SK-MEL-5 (cell line): ENCODE data around the gene TAF13. TPM values are rescaled to one million over a fixed set of nuclear protein-coding genes. Genes with fewer than 3 reads are reported as not detected.
"Not testable (repeated sequence)": the region's sequence is repeated elsewhere in the genome, so short reads cannot be mapped to it uniquely, and the experiment has no call there.

Experiments used
- DNase-seq: peaks from one replicate; pipeline ENCODE4 v3.0.0-alpha.2; 2016; ENCODE audit warnings: low read depth, low spot score
- in situ Hi-C: cut with HindIII; loops from 2 replicates; pipeline ENCODE4 v1.10.0; 2016; ENCODE audit warnings: low sequenced_read_pairs, high pct_unique_total_duplicates, low pct_unique_long_range_greater_than_20kb
- total RNA-seq: library from RNA; depleted of rRNA; stranded (reverse); fragments of >200 nt; shearing (Covaris generic); gene quantifications from 2 replicates; pipeline ENCODE4 v1.2.3, GENCODE V29; 2014

Gene TAF13
- total RNA-seq, 1 experiment from 2014 or later = 41.8 TPM

GRCh38 chr1:109060707-109061106 lies 15.1 kb downstream of the TAF13 start:
- in situ Hi-C loops = no loop called here
- DNase-seq = no peak

DNA sequence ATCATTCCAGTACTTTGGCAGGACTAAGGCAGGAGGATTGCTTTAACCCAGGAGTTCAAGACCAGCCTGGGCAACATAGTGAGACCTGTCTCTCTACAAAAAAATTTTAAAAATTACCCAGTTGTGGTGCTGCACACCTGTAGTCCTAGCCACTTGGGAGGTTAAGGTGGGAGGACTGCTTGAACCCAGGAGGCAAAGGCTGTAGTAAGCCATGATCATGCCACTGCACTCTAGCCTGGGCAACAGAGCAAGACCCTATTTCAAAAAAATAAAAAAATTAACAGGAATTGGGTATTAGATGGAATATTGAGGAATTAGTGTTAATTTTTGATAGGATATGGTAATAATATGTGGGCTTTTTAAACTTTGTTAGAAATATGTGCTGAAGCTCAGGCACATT lies 16.8 kb downstream of the TAF13 start:
- in situ Hi-C loops = no loop called here
- DNase-seq = no peak

GRCh38 chr1:109056064-109056463 lies 19.7 kb downstream of the TAF13 start:
- no peak for DNase-seq
- in situ Hi-C loops = no loop called here

- DNase-seq, in situ Hi-C loops: not testable (repeated sequence)
Measured at GRCh38 chr1:109052145-109052544, 23.7 kb downstream of the TAF13 start.

- DNase-seq = no peak
- in situ Hi-C loops = no loop called here
Measured at GRCh38 chr1:109050228-109050995, 25.4 kb downstream of the TAF13 start.

DNA sequence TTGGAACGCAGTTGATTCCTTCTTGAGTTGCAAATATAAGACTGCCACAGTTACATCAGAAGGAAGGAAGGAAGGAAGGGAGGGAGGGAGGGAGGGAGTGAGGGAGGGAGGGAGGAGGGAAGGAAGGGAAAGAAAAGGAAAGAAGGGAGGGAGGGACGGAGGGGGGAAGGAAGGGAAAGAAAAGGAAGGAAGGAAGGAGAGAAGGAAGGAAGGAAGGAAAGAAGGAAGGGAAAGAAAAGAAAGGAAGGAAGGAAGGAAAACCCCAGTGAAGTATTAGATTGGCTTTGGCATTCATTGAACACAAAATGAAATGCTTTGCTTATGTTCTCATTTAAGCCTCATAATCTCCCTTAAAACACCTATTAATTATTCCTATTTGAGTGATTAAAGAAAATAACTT lies 27.5 kb downstream of the TAF13 start:
- DNase-seq = no peak
- in situ Hi-C loops = no loop called here

- in situ Hi-C loops = no loop called here
- no peak for DNase-seq
Measured at GRCh38 chr1:109047339-109047738, 28.5 kb downstream of the TAF13 start.

DNA sequence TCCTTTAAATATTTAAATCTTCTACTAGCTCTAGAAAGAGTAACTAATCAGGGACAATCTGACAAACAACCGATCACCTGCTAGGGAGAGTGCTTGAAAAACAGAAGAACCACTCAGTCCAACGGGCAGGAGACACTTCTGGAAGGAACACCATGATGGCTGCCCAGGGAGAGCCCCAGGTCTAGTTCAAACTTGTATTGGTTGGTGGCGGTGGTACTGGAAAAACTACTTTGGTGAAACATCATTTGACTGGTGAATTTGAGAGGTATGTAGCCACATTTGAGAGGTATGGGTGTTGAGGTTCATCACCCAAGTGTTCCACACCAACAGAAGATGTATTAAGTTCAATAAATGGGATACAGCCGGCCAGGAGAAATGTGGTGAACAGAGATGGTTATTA lies 29.1 kb downstream of the TAF13 start:
- no peak for DNase-seq
- in situ Hi-C loops = no loop called here

DNA sequence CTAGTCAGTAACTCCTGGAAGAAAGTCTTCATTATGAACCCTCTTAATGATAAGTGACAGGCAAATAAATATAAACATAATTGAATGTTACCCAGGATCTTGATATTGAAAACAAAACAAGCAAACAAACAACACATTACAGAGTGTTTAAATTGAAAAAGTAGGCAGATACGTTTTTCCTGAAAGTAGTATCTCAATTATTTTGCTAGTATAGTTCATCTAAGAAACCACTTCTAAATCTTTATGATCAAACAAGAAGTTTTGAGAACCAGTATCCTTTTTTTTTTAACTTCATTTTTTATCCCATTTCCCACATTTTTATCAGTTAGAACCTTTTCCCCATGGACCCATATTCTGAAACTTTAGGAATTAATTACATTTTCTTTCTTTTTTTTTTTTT lies 30.2 kb downstream of the TAF13 start:
- no peak for DNase-seq
- in situ Hi-C loops = no loop called here

GRCh38 chr1:109041621-109042468 lies 34.0 kb downstream of the TAF13 start, which contains the start of gene WDR47:
Gene WDR47 (minus strand): TSS chr1:109042102. CDS start chr1:109023512, 18,590 bp downstream.
- in situ Hi-C loops = no loop called here
- DNase-seq = peak; percentile 93

DNA sequence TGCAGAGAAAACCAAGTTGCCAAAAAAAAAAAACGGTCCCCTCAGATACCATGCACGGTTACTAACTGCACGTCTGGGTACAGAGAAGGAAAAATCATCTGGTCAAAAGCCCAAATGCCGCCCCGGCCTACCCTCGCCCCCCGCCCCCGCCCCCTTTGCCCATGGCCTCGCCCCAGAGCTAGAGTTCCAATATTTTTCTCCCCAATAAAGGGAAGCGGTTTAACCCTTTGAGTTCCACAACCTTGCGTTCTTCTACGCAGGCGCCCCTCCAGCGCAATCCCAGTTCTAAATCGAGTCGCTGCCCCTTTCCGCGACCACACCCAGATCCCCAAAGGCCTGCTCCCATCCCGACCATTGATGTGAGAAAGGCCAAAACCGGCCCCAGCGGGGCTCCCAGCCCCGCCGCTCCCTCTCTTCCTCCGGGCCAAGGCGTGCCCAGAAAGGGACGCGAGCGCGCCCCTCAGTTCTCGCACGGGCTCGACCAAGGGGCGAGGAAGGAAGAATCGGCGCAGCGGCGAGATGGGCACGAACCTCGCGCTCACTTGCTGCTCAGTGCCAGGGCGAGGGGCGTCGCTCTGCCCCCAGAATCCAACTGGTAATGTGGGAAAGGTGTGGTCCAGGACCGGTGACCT lies 34.7 kb downstream of the TAF13 start:
- in situ Hi-C loops = no loop called here
- no peak for DNase-seq

DNA sequence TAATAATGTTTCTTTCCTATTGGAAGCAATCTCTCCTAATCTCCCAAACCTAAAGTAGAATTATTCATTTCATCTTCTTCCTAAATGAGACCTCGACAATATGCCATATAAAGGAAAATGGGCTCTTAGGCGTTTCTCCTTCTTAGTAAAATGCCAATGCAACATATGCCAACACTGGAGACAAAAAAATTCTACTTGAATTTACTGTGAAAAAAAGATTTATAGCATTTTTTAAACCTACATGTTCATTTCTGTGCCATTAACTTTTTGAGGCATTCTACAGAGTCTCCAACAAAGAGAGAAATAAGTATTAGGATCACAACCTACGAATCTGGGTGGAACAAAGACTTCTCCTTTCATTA lies 35.2 kb downstream of the TAF13 start:
- in situ Hi-C loops = no loop called here
- no peak for DNase-seq

DNA sequence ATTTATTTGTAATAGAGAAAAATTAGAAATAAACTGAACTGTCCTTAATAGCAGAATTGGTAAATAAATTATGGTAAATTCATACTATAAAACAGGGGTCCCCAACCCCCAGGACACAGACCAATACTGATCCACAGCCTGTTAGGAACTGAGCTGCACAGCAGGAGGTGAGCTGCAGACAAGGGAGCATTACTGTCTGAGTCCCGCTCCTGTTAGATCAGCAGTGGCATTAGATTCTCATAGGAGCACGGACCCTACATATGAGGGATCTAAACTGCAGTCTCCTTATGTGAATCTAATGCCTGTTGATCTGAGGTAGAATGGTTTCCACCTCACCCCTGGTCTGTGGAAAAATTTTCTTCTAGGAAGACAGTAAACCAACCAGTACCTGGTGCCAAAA lies 41.4 kb downstream of the TAF13 start:
- no peak for DNase-seq
- in situ Hi-C loops = no loop called here

DNA sequence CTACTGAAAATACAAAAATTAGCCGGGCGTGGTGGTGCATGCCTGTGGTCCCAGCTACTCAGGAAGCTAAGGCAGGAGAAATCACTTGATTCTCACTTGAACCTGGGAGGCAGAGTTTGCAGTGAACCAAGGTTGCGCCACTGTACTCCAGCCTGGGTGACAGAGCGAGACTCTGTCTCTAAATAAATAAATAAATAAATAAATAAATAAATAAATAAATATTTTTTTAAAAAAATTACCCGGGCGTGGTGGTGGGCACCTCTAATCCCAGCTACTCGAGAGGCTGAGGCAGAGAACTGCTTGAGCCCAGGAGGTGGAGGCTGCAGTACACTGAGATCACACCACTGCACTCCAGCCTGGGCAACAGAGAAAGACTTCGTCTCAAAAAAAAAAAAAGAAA lies 46.3 kb downstream of the TAF13 start:
- in situ Hi-C loops, DNase-seq: not testable (repeated sequence)

GRCh38 chr1:109027841-109028240 lies 48.0 kb downstream of the TAF13 start:
- no peak for DNase-seq
- in situ Hi-C loops = no loop called here

- in situ Hi-C loops = no loop called here
- DNase-seq = no peak
Measured at GRCh38 chr1:109025694-109026093, 50.1 kb downstream of the TAF13 start.

DNA sequence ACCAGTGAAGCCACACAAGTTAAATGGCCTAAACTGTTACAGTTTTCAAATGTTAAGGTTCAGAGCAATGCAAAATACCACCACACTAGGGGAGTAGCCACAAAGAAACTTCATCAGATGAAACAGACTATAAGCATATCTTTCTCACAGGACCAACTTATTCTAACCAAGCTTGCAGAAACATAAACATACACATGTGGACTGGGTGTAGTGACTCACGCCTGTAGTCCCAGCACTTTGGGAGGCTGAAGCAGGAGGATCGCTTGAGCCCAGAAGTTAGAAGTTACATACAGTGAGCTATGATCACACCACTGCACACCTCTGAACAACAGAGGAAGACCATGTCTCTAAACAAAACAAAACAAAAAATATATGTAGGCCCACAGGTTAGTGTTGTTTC lies 51.2 kb downstream of the TAF13 start:
- in situ Hi-C loops = no loop called here
- no peak for DNase-seq

GRCh38 chr1:109020693-109021257 lies 55.0 kb downstream of the TAF13 start:
- in situ Hi-C loops = no loop called here
- DNase-seq = no peak
